Measurements from ENCODE around the gene AFF3. TPM values are rescaled to one million over a fixed set of nuclear protein-coding genes. Genes with fewer than 3 reads are reported as not detected.

Gene AFF3
- total and polyA plus RNA-seq, 2 donors (not counting 3 experiments of a cell fraction or from before 2014, with no cell fraction given) = 0.06 to 0.07 TPM

DNA sequence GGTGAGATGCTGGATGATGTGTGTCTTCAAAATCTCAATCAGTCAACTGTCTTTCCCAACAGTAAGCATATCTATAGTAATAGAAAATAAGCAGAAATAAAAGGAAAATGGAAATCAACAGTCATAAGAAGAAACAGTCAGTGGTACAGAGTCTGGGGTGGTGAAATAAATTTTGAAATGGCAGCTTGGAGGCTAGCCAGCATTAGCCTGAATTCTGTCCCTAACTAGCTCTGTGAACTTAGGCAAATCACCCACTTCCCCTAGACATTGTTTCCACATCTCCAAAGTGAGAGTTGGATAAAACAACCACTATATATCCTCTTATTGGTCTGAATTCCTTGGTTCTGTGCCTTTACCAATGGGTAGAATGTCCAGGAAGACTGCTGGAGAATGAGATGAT is 462.9 kb downstream of the AFF3 start:
- no peak for FAIRE-seq
- Histone ChIP-seq H4K20me1 (replicated peaks; ENCODE audit: control insufficient read depth, extremely low read depth, insufficient read depth, low read length) (no peaks in the 10 kb centered on the region), H3K79me2 (ENCODE audit: control insufficient read depth, insufficient read depth, low read length) (no peaks in the 10 kb centered on the region), H3K4me3 (replicated peaks in 1 of 3; ENCODE audit: insufficient read depth in 1 of 3, low read depth in 1 of 3, low read length in 3 of 3) (no peak overlapping the region), H3K27ac (ENCODE audit: insufficient read depth, low read depth, low read length) (no peak overlapping the region), H3K9me3 (replicated peaks; ENCODE audit: control insufficient read depth, insufficient read depth, low read length) (no peaks in the 10 kb centered on the region), H2AFZ (ENCODE audit: low read depth, low read length) (no peak overlapping the region), H3K9me1 (replicated peaks; ENCODE audit: control insufficient read depth, extremely low read depth, insufficient read depth, low read length) (no peaks in the 10 kb centered on the region), H3K4me2 (ENCODE audit: insufficient read depth, low read length) (no peak overlapping the region), H3K4me1 (ENCODE audit: control insufficient read depth, extremely low read depth, insufficient read depth, low read length) (no peaks in the 10 kb centered on the region), H3K27me3 (ENCODE audit: control insufficient read depth in 2 of 2, insufficient read depth in 2 of 2, low read length in 2 of 2) (no peaks in the 10 kb centered on the region), H3K36me3 (ENCODE audit: control insufficient read depth in 2 of 2, extremely low read depth in 1 of 2, insufficient read depth in 2 of 2, low read length in 2 of 2) (no peaks in the 10 kb centered on the region), H3K9ac (replicated peaks; ENCODE audit: extremely low read depth, insufficient read depth, low read length) (no peak overlapping the region)
- no peak for DNase-seq (ENCODE audit: low read depth, low spot score)
- CTCF ChIA-PET = interaction anchor here (1.0 kb wide), 1 partner anchor 581 kb away, joined by 3 read pairs; no protein-coding TSS in a partner anchor
- POLR2A ChIA-PET = no interaction called here
- no peak for TF ChIP-seq GATA2 (IDR thresholded peaks at IDR 0.05; ENCODE audit: insufficient read depth, insufficient read length, low read depth, low read length)
- no peak for TF ChIP-seq POLR2A (IDR thresholded peaks at IDR 0.05; ENCODE audit: low read depth, low read length)
- no peak for TF ChIP-seq FOS (IDR thresholded peaks at IDR 0.05; ENCODE audit: borderline replicate concordance, insufficient read depth, low read length)
- no peak for TF ChIP-seq POLR2AphosphoS5 (IDR thresholded peaks at IDR 0.05; ENCODE audit: insufficient read depth, low read depth, low read length)
- no peak for TF ChIP-seq MAX (IDR thresholded peaks at IDR 0.05; ENCODE audit: insufficient read depth, insufficient read length)
- no peak for TF ChIP-seq EZH2 (IDR thresholded peaks at IDR 0.05; ENCODE audit: borderline replicate concordance, low read depth, low read length, severe bottlenecking)
- no peak for TF ChIP-seq JUN (IDR thresholded peaks at IDR 0.05; ENCODE audit: borderline replicate concordance, insufficient read depth, insufficient read length, low read depth)
- TF ChIP-seq MYC (IDR thresholded peaks at IDR 0.05; ENCODE audit: low read depth, low read length) = no peak
- TF ChIP-seq, protein P1, sequence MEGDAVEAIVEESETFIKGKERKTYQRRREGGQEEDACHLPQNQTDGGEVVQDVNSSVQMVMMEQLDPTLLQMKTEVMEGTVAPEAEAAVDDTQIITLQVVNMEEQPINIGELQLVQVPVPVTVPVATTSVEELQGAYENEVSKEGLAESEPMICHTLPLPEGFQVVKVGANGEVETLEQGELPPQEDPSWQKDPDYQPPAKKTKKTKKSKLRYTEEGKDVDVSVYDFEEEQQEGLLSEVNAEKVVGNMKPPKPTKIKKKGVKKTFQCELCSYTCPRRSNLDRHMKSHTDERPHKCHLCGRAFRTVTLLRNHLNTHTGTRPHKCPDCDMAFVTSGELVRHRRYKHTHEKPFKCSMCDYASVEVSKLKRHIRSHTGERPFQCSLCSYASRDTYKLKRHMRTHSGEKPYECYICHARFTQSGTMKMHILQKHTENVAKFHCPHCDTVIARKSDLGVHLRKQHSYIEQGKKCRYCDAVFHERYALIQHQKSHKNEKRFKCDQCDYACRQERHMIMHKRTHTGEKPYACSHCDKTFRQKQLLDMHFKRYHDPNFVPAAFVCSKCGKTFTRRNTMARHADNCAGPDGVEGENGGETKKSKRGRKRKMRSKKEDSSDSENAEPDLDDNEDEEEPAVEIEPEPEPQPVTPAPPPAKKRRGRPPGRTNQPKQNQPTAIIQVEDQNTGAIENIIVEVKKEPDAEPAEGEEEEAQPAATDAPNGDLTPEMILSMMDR (IDR thresholded peaks at IDR 0.05; ENCODE audit: extremely low read depth in 1 of 2, insufficient read depth in 1 of 2, low read depth in 1 of 2, low read length in 2 of 2) = no peak
- BruUV-seq (replicated peaks) = no TSS peak
- dilution Hi-C loops (cut with MboI; ENCODE audit: extremely low pct_ligation_motif_present, low sequenced_read_pairs) = no loop called here
- intact Hi-C loops (cut with micrococcal nuclease) = no loop called here
